ENCODE measurements around the gene S100P.

Gene S100P

DNA sequence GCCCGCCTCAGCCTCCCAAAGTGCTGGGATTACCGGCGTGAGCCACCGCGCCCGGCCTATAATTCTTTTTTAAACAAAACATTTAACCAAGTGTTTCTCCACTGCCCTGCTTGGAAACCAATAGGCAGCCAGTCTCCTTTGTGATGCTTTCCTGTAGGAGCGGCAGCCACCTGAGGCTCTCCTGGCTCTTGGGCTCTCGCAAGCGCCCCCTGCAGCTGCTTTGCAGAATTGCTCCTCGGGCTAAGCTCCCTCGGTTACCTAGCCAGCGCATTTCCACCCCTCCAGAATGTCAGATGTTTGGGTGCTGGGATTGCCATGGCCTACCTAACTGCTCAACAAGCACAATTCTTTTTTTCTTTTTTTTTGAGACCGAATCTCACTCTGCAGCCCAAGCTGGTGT lies 7.7 kb downstream of the S100P start:
- Histone ChIP-seq H3K9me3 (ENCODE audit: insufficient read depth, low read length) (peaks cover 22% of the 10 kb centered on the region), H3K9ac (ENCODE audit: insufficient read length, low read depth) (no peak overlapping the region), H3K27me3 (ENCODE audit: insufficient read depth, insufficient read length) (no peaks in the 10 kb centered on the region), H3K4me1 (ENCODE audit: insufficient read depth, insufficient read length) (no peaks in the 10 kb centered on the region), H3K4me3 (ENCODE audit: insufficient read length, low read depth) (no peak overlapping the region), H3K36me3 (ENCODE audit: insufficient read depth, insufficient read length, low read length) (peaks cover 17% of the 10 kb centered on the region)
- peak; percentile 77 for DNase-seq (ENCODE audit: low read depth, low spot score)
- TF ChIP-seq YY1 (IDR thresholded peaks at IDR 0.05; ENCODE audit: insufficient read depth, insufficient read length) (no peak), SUZ12 (IDR thresholded peaks at IDR 0.05; ENCODE audit: extremely low read depth, insufficient read depth, insufficient read length) (no peak), ZNF274 (IDR thresholded peaks at IDR 0.05; ENCODE audit: low read depth, low read length) (no peak)

DNA sequence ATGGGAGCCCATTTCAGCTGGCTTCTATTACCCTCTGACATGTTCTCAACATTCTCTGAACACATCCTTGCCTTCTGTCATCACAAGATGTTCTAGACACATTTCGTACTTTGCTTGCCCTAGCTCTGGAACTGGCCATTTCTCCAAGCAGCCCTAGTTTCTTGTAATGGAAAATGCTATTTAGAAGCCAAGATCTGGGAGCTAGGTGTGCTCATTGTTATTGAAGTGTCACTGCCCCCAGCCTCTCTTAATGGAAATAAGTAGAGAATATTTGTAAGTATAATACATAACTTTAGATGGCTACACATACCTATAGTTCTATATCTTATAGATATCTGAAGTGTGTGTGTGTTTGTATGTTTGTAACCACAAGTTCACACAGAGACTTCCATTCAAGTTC lies 9.1 kb downstream of the S100P start:
- peaks cover 24% of the 10 kb centered on the region for H3K9me3 ChIP-seq (ENCODE audit: insufficient read depth, low read length)
- TF ChIP-seq SUZ12 (IDR thresholded peaks at IDR 0.05; ENCODE audit: extremely low read depth, insufficient read depth, insufficient read length), result no peak
- no peak for TF ChIP-seq ZNF274 (IDR thresholded peaks at IDR 0.05; ENCODE audit: low read depth, low read length)
- no peak for TF ChIP-seq YY1 (IDR thresholded peaks at IDR 0.05; ENCODE audit: insufficient read depth, insufficient read length)
- DNase-seq (ENCODE audit: low read depth, low spot score), result no peak
- no peaks in the 10 kb centered on the region for H3K27me3 ChIP-seq (ENCODE audit: insufficient read depth, insufficient read length)
- H3K9ac ChIP-seq (ENCODE audit: insufficient read length, low read depth), result no peak overlapping the region
- peaks cover 30% of the 10 kb centered on the region for H3K36me3 ChIP-seq (ENCODE audit: insufficient read depth, insufficient read length, low read length)
- H3K4me1 ChIP-seq (ENCODE audit: insufficient read depth, insufficient read length), result no peaks in the 10 kb centered on the region
- no peak overlapping the region for H3K4me3 ChIP-seq (ENCODE audit: insufficient read length, low read depth)

DNA sequence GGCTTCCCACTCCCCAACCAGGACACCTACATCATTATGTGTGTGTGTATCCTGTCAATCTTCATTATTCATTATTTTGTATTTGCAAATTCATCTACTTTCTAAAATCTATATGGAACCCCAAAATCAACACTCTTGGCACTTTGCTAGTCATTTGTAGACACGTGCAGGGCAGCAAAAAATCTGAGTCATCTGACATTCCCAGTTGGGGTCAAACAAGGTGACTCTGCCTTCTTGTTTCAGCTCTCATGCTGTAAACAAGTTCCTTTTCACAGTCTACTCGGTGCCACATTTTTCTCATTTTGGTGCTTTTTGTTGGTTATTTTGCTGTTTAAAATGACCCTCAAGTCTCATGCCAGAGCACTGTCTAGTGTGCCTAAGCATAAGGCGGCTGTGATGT lies 10.1 kb downstream of the S100P start:
- Histone ChIP-seq H3K9me3 (ENCODE audit: insufficient read depth, low read length) (peaks cover 24% of the 10 kb centered on the region), H3K4me3 (ENCODE audit: insufficient read length, low read depth) (no peak overlapping the region), H3K4me1 (ENCODE audit: insufficient read depth, insufficient read length) (no peaks in the 10 kb centered on the region), H3K36me3 (ENCODE audit: insufficient read depth, insufficient read length, low read length) (peaks cover 35% of the 10 kb centered on the region), H3K9ac (ENCODE audit: insufficient read length, low read depth) (no peak overlapping the region), H3K27me3 (ENCODE audit: insufficient read depth, insufficient read length) (no peaks in the 10 kb centered on the region)
- DNase-seq (ENCODE audit: low read depth, low spot score), result no peak
- TF ChIP-seq SUZ12 (IDR thresholded peaks at IDR 0.05; ENCODE audit: extremely low read depth, insufficient read depth, insufficient read length) (no peak), YY1 (IDR thresholded peaks at IDR 0.05; ENCODE audit: insufficient read depth, insufficient read length) (no peak), ZNF274 (IDR thresholded peaks at IDR 0.05; ENCODE audit: low read depth, low read length) (no peak)

DNA sequence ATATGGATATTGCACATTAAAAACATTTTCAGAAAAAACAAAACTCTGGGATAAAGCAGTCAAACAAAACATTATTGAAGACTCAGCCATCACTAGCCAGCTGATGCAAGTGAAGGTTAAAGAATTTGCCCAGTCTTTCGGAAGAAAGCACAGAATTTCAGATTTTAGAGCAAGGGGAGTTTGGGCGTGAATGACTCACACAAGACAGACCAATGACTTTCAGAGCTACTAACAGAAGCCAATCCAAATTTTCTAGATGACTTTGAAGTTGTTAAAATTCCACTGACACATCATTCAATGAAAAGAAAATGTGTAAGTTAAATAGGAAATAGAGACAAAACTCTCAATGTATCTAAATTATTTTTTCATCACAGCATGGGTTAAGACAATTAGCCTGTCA lies 12.0 kb downstream of the S100P start:
- TF ChIP-seq SUZ12 (IDR thresholded peaks at IDR 0.05; ENCODE audit: extremely low read depth, insufficient read depth, insufficient read length) (no peak), ZNF274 (IDR thresholded peaks at IDR 0.05; ENCODE audit: low read depth, low read length) (no peak), YY1 (IDR thresholded peaks at IDR 0.05; ENCODE audit: insufficient read depth, insufficient read length) (no peak)
- no peak for DNase-seq (ENCODE audit: low read depth, low spot score)
- Histone ChIP-seq H3K9ac (ENCODE audit: insufficient read length, low read depth) (no peak overlapping the region), H3K27me3 (ENCODE audit: insufficient read depth, insufficient read length) (no peaks in the 10 kb centered on the region), H3K4me1 (ENCODE audit: insufficient read depth, insufficient read length) (no peaks in the 10 kb centered on the region), H3K36me3 (ENCODE audit: insufficient read depth, insufficient read length, low read length) (peaks cover 35% of the 10 kb centered on the region), H3K4me3 (ENCODE audit: insufficient read length, low read depth) (no peak overlapping the region), H3K9me3 (ENCODE audit: insufficient read depth, low read length) (peaks cover 24% of the 10 kb centered on the region)

DNA sequence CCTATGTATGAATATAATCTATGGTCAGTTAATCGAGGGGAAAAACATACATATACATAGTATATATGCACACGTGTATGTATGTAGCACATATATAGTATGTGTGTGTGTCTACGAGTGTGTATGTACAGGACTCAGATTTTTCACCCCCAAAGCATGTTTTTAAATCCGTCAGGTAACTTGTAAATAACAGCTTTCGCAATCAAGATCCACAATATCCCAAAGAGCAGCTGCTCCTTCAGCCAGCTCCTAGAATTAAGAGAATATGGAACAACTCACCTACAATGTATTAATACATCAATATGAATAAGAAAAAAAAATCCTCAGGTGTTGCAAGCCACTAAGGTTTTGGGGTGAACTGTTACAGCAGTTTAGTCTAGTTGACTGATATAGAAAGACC lies 12.5 kb downstream of the S100P start:
- peaks cover 2% of the 10 kb centered on the region for H3K27me3 ChIP-seq (ENCODE audit: insufficient read depth, insufficient read length)

DNA sequence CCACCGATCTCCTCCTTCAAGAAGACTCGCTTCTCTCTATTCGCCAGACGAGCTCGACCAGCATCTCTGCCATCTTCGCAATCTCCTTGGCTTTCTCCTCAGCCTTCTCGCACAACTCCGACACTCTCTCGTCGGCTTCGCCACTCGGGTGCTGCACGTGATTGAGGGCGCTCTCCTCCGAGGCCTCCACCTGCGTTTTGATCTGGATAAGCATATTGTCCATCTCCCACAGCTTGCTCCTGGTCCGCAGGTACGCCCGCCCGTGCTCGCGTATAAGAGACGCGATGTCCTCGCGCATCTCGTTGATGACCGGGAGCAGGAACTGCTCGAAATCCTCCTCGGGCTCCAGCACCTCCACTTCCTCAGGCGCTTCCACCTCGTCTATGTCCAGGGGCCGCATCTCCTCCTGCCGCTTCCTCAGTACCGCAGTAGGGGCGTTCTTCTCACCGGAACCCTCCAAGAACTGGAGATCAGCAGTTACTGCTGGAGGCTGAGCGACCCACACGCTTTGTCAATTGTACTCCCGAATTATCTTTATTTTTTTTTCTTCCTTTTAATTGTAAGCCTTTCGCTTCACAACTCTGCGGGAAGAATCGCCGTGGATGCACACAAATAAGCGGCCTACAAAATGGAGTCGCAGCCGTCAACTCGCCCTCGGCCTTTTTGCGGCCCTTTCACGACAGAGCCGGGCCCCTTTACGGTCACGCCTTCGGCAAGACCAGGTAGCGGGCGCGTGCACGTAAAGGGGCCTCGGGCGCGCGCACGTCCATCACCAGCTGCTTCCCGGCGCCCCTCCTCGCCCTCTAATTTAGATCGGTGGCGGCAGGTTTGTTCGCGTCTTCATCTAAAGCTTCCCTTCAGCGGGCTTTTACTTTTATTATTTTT lies 15.8 kb downstream of the S100P start, which contains the start of gene MRFAP1L1:
Gene MRFAP1L1 (minus strand): TSS at position 636 of the 885 bp plus-strand sequence. CDS start 236 bp downstream, at position 400.
- TF ChIP-seq ZNF274 (IDR thresholded peaks at IDR 0.05; ENCODE audit: low read depth, low read length), result no peak
- peak; percentile 87 for TF ChIP-seq YY1 (IDR thresholded peaks at IDR 0.05; ENCODE audit: insufficient read depth, insufficient read length)
- peaks cover 25% of the 10 kb centered on the region for H3K36me3 ChIP-seq (ENCODE audit: insufficient read depth, insufficient read length, low read length)
- peaks cover 6% of the 10 kb centered on the region for H3K27me3 ChIP-seq (ENCODE audit: insufficient read depth, insufficient read length)
- H3K4me1 ChIP-seq (ENCODE audit: insufficient read depth, insufficient read length), result no peaks in the 10 kb centered on the region
- peak within 1 kb of the TSS; percentile 93 for H3K9ac ChIP-seq (ENCODE audit: insufficient read length, low read depth)
- peak within 1 kb of the TSS; percentile 92 for H3K4me3 ChIP-seq (ENCODE audit: insufficient read length, low read depth)
- peak; percentile 97 for DNase-seq (ENCODE audit: low read depth, low spot score)
- peaks cover 14% of the 10 kb centered on the region; the same call in 1 of the 2 replicates for H3K9me3 ChIP-seq (ENCODE audit: insufficient read depth, low read length)

More for the DNA sequence above, 12.5 kb downstream of the S100P start:
- no peak overlapping the region for H3K9ac ChIP-seq (ENCODE audit: insufficient read length, low read depth)
- H3K4me1 ChIP-seq (ENCODE audit: insufficient read depth, insufficient read length), result no peaks in the 10 kb centered on the region
- peaks cover 35% of the 10 kb centered on the region for H3K36me3 ChIP-seq (ENCODE audit: insufficient read depth, insufficient read length, low read length)
- peaks cover 24% of the 10 kb centered on the region for H3K9me3 ChIP-seq (ENCODE audit: insufficient read depth, low read length)
- no peak for TF ChIP-seq SUZ12 (IDR thresholded peaks at IDR 0.05; ENCODE audit: extremely low read depth, insufficient read depth, insufficient read length)
- TF ChIP-seq ZNF274 (IDR thresholded peaks at IDR 0.05; ENCODE audit: low read depth, low read length), result no peak
- no peak for TF ChIP-seq YY1 (IDR thresholded peaks at IDR 0.05; ENCODE audit: insufficient read depth, insufficient read length)
- no peak overlapping the region for H3K4me3 ChIP-seq (ENCODE audit: insufficient read length, low read depth)
- no peak for DNase-seq (ENCODE audit: low read depth, low spot score)

DNA sequence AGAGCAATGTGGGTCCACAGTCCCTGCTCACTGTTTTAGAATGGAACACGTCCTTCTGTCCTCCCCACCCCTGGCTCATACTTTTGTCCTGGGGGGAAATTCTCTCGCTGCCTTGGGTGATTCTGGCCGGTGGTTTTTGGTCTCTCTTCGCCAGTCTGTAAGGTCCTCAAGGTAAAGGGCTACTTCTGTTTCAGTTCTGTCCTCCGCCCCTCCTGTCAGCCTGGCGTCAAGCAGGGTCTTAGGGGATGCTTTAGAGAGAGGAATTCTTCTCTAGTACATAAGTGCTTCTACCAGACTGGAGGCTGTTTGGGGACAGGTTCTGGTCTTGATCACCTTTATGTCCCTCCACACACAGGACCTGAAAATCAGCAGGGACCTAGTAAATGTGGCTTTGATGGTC lies 16.6 kb downstream of the S100P start:
- Histone ChIP-seq H3K4me3 (ENCODE audit: insufficient read length, low read depth) (peak overlapping the region; percentile 92), H3K9ac (ENCODE audit: insufficient read length, low read depth) (peak overlapping the region; percentile 74), H3K27me3 (ENCODE audit: insufficient read depth, insufficient read length) (peaks cover 6% of the 10 kb centered on the region), H3K4me1 (ENCODE audit: insufficient read depth, insufficient read length) (no peaks in the 10 kb centered on the region), H3K9me3 (ENCODE audit: insufficient read depth, low read length) (peaks cover 14% of the 10 kb centered on the region; the same call in 1 of the 2 replicates), H3K36me3 (ENCODE audit: insufficient read depth, insufficient read length, low read length) (peaks cover 25% of the 10 kb centered on the region)
- TF ChIP-seq ZNF274 (IDR thresholded peaks at IDR 0.05; ENCODE audit: low read depth, low read length) (no peak), SUZ12 (IDR thresholded peaks at IDR 0.05; ENCODE audit: extremely low read depth, insufficient read depth, insufficient read length) (no peak), YY1 (IDR thresholded peaks at IDR 0.05; ENCODE audit: insufficient read depth, insufficient read length) (no peak)
- no peak for DNase-seq (ENCODE audit: low read depth, low spot score)

Measured in NT2/D1 (cell line).